ENCODE data around the gene ADORA2A. TPM values are rescaled to one million over a fixed set of nuclear protein-coding genes. Genes with fewer than 3 reads are reported as not detected.

The ADORA2A gene
- total and polyA plus RNA-seq, 2 of the 8 experiments (the other 6 are each of a cell fraction or from before 2014, with no cell fraction given) = 7.1 to 20.3 TPM

GRCh38 chr22:24391836-24392217 lies 35.6 kb upstream of the ADORA2A start:
- H2BK12ac ChIP-seq (ENCODE audit: low read depth, low read length) = no peak overlapping the region
- H3K9me3 ChIP-seq (ENCODE audit: insufficient read depth in 2 of 2, low read depth in 1 of 2, low read length in 1 of 2) = no peaks in the 10 kb centered on the region
- no peak overlapping the region for H2BK20ac ChIP-seq (ENCODE audit: low read length)
- H2AFZ ChIP-seq (ENCODE audit: low read length) = no peak overlapping the region
- H2BK15ac ChIP-seq (ENCODE audit: low read length) = no peak overlapping the region
- FAIRE-seq (no peak), DNase-seq (ENCODE audit: low read depth in 1 of 2, low spot score in 2 of 2) (no peak)
- no peak overlapping the region for H3K4me2 ChIP-seq (ENCODE audit: insufficient read depth in 1 of 2, low read depth in 2 of 2, low read length in 2 of 2)
- no peak overlapping the region for H2BK120ac ChIP-seq (replicated peaks; ENCODE audit: low read depth, low read length)
- no peak overlapping the region for H3K14ac ChIP-seq (ENCODE audit: insufficient read length)
- ChIA-PET POLR2A (ENCODE audit: partially characterized antibody) (interaction anchor here (0.6 kb wide), 1 partner anchor 25 kb away, joined by 4 read pairs; no protein-coding TSS in a partner anchor), CTCF (ENCODE audit: partially characterized antibody) (interaction anchor here (0.9 to 2.9 kb wide), 2 partner anchors 24 to 29 kb away, joined by 3 to 9 read pairs; no protein-coding TSS in a partner anchor)
- no peaks in the 10 kb centered on the region for H4K20me1 ChIP-seq (replicated peaks in 1 of 2; ENCODE audit: control insufficient read depth in 1 of 2, insufficient read depth in 2 of 2, low read length in 2 of 2)
- no peak overlapping the region for H3K56ac ChIP-seq (replicated peaks; ENCODE audit: insufficient read length, low read depth, low read length)
- H3K4me1 ChIP-seq (replicated peaks in 1 of 4; ENCODE audit: control insufficient read depth in 3 of 4, insufficient read depth in 4 of 4, low read length in 3 of 4) = no peaks in the 10 kb centered on the region
- no peak overlapping the region for H3K4ac ChIP-seq (replicated peaks; ENCODE audit: insufficient read length, low read depth, low read length)
- no peak overlapping the region for H2AK5ac ChIP-seq (ENCODE audit: low read depth, low read length)
- no peak overlapping the region for H4K91ac ChIP-seq (replicated peaks; ENCODE audit: insufficient read length, low read length)
- no peak overlapping the region for H4K5ac ChIP-seq (ENCODE audit: insufficient read length, low read depth, low read length)
- no peak overlapping the region for H3K9ac ChIP-seq (replicated peaks in 1 of 4; ENCODE audit: extremely low read depth in 1 of 4, low read depth in 3 of 4, low read length in 3 of 4)
- no peak overlapping the region for H4K8ac ChIP-seq (ENCODE audit: extremely low read depth, insufficient read depth, low read length)
- H3K27me3 ChIP-seq (replicated peaks in 1 of 4; ENCODE audit: control insufficient read depth in 3 of 4, extremely low read depth in 1 of 4, insufficient read depth in 3 of 4, low read length in 3 of 4) = no peaks in the 10 kb centered on the region
- H3K18ac ChIP-seq (ENCODE audit: extremely low read depth, low read length) = no peak overlapping the region
- no peak overlapping the region for H2BK5ac ChIP-seq (ENCODE audit: low read depth, low read length)
- peaks cover 0 to 9% (median 1%) of the 10 kb centered on the region in 4 experiments; a peak in 1 of 8 replicates for H3K36me3 ChIP-seq (ENCODE audit: control insufficient read depth in 2 of 4, insufficient read depth in 4 of 4, low read length in 3 of 4)
- TF ChIP-seq CHD2 (IDR thresholded peaks at IDR 0.05; ENCODE audit: low read length) (no peak), TBP (IDR thresholded peaks at IDR 0.05; ENCODE audit: low read depth, low read length) (no peak), POLR2AphosphoS5 (IDR thresholded peaks at IDR 0.05; ENCODE audit: low read depth, low read length) (no peak), SUZ12 (IDR thresholded peaks at IDR 0.05; ENCODE audit: low read length) (no peak), TAF7 (optimal IDR thresholded peaks at IDR 0.05; ENCODE audit: borderline replicate concordance, low read depth, low read length) (no peak), NANOG (IDR thresholded peaks at IDR 0.05; ENCODE audit: insufficient read depth, low read depth, low read length, poor library complexity, severe bottlenecking) (no peak), E2F6 (IDR thresholded peaks at IDR 0.05) (no peak), CREB1 (IDR thresholded peaks at IDR 0.05) (no peak), SP4 (IDR thresholded peaks at IDR 0.05; ENCODE audit: low read length) (no peak)
- WGBS, 2 experiments (ENCODE audit: extremely low coverage in 1 of 2, insufficient coverage in 1 of 2, insufficient read length in 1 of 2, insufficient replicate concordance in 2 of 2, low coverage in 1 of 2, low lambda C conversion rate in 2 of 2, missing lambda C conversion rate in 1 of 2) = 93% methylated on average over 3 of the region's 3 CpGs; no CpG with 5 or more reads in 1 of the 2 experiments
- no peaks in the 10 kb centered on the region for H3K23me2 ChIP-seq (ENCODE audit: low read depth, low read length)
- no peak overlapping the region for H3K23ac ChIP-seq (ENCODE audit: insufficient read length)
- H3K4me3 ChIP-seq (ENCODE audit: extremely low read depth in 1 of 4, insufficient read depth in 2 of 4, low read depth in 3 of 4, low read length in 4 of 4) = no peak overlapping the region
- H3K27ac ChIP-seq (ENCODE audit: low read depth, low read length) = no peak overlapping the region
- H3K79me1 ChIP-seq (ENCODE audit: low read depth, low read length) = no peaks in the 10 kb centered on the region
- H3K79me2 ChIP-seq (ENCODE audit: control insufficient read depth in 1 of 2, insufficient read depth in 2 of 2, low read length in 2 of 2) = no peaks in the 10 kb centered on the region
